Progenitor cell of endocrine pancreas (in vitro differentiated cells): ENCODE data around the gene BCAR3. TPM values are rescaled to one million over a fixed set of nuclear protein-coding genes. Genes with fewer than 3 reads are reported as not detected.
"Not testable (repeated sequence)": the region's sequence is repeated elsewhere in the genome, so short reads cannot be mapped to it uniquely, and the experiment has no call there.

Experiments used
- DNase-seq: peaks from one replicate; pipeline ENCODE4 v3.0.0; 2021; ENCODE audit warnings: low spot score; ENCODE audit not compliant: unreplicated experiment
- H3K27ac Mint-ChIP-seq: 2 replicates; pipeline ENCODE4 v1.8.0; 2021; ENCODE audit warnings: mild to moderate bottlenecking, moderate library complexity, mixed read lengths
- H3K27me3 Mint-ChIP-seq: 2 replicates; pipeline ENCODE4 v1.8.0; 2021; ENCODE audit warnings: mixed read lengths
- H3K36me3 Mint-ChIP-seq: 2 replicates; pipeline ENCODE4 v1.8.0; 2022; ENCODE audit warnings: mixed read lengths; ENCODE audit not compliant: insufficient read depth
- H3K4me1 Mint-ChIP-seq: 2 replicates; pipeline ENCODE4 v1.8.0; 2021; ENCODE audit warnings: low read depth, mixed read lengths
- H3K4me3 Mint-ChIP-seq: 2 replicates; pipeline ENCODE4 v1.8.0; 2021; ENCODE audit warnings: low read depth, mild to moderate bottlenecking, moderate library complexity, mixed read lengths
- H3K9me3 Mint-ChIP-seq: 2 replicates; pipeline ENCODE4 v1.8.0; 2021; ENCODE audit warnings: low read depth, mixed read lengths
- total RNA-seq: library from RNA; stranded (reverse); gene quantifications from 2 replicates; pipeline ENCODE4 v1.2.1, GENCODE V29; 2021
- TF ChIP-seq, protein P1 (sequence below): fragments of 200-600 bp; sonication (generic); IDR thresholded peaks from one replicate; pipeline ENCODE4 v1.5.0; 2021; ENCODE audit warnings: antibody characterized with exemption, mild to moderate bottlenecking; ENCODE audit not compliant: unreplicated experiment

BCAR3 gene
- total RNA-seq, 1 donor from 2014 or later, result 7.1 TPM

DNA sequence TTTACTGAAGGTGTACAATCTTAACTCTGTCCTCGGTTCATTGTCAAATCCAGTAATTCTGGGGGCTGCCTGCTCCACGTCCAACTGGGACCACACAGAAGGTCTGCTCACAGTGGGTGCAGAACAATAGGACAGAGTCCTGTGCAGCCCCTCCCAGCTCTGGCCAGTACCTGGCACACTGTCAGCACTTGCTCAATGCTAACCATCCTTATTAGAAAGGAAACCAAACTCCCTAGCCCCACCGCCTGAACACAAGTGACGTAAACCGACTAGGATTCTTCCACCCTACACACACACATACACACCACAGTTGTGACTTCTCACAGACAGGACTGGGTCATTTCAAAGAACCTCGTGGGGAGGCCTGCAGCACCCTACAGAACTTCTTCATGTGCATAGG, 5.2 kb downstream of the BCAR3 start:
- TF ChIP-seq, protein P1, sequence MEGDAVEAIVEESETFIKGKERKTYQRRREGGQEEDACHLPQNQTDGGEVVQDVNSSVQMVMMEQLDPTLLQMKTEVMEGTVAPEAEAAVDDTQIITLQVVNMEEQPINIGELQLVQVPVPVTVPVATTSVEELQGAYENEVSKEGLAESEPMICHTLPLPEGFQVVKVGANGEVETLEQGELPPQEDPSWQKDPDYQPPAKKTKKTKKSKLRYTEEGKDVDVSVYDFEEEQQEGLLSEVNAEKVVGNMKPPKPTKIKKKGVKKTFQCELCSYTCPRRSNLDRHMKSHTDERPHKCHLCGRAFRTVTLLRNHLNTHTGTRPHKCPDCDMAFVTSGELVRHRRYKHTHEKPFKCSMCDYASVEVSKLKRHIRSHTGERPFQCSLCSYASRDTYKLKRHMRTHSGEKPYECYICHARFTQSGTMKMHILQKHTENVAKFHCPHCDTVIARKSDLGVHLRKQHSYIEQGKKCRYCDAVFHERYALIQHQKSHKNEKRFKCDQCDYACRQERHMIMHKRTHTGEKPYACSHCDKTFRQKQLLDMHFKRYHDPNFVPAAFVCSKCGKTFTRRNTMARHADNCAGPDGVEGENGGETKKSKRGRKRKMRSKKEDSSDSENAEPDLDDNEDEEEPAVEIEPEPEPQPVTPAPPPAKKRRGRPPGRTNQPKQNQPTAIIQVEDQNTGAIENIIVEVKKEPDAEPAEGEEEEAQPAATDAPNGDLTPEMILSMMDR, result no peak
- no peak for DNase-seq
- peaks cover 18% of the 10 kb centered on the region for H3K27me3 Mint-ChIP-seq
- peaks cover 32% of the 10 kb centered on the region for H3K4me1 Mint-ChIP-seq
- no peaks in the 10 kb centered on the region for H3K36me3 Mint-ChIP-seq
- no peaks in the 10 kb centered on the region for H3K9me3 Mint-ChIP-seq
- no peak overlapping the region for H3K4me3 Mint-ChIP-seq
- no peak overlapping the region for H3K27ac Mint-ChIP-seq

DNA sequence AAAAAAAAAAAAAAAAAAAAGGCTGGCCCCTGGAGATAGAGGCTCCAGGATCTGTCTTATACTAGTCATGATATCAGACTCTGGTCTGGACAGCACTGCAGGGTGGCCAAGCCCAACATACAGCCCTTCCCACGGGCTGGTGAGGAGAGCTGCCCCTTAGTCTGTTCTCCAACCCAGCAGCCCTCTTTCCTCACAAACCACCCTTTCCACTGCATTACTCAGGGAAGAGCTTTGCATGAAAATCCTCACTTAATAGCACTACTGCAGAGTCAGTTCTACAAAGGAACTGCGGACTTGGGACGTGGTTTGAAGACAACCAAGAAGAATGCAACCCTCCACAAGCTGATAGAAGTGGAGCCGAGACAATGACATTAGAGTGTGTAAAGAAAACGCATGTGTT, 5.7 kb downstream of the BCAR3 start:
- TF ChIP-seq, protein P1, result no peak
- peaks cover 32% of the 10 kb centered on the region for H3K4me1 Mint-ChIP-seq
- H3K27ac Mint-ChIP-seq, result no peak overlapping the region
- no peak for DNase-seq
- H3K9me3 Mint-ChIP-seq, result no peaks in the 10 kb centered on the region
- no peak overlapping the region for H3K4me3 Mint-ChIP-seq
- peaks cover 18% of the 10 kb centered on the region for H3K27me3 Mint-ChIP-seq
- no peaks in the 10 kb centered on the region for H3K36me3 Mint-ChIP-seq

DNA sequence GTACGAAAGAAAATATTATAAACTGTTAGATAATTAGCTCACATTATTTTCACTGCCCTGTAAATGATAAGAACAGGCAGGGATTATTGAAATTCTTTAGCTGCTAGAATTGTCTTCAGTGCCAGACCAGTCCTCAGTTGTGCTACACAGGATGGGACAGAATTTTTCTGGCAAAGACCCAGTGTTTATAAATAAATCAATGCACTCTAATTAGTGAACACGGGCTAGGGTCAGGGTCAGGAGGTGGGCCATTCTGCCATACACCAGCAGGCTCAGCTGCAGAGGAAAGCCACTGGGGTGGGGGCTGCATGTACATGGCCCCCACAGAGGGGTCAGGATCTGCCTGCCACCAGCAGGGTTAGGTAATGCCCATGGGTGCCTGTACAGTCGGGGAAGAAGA, 6.4 kb downstream of the BCAR3 start:
- peaks cover 28% of the 10 kb centered on the region for H3K4me1 Mint-ChIP-seq
- no peak overlapping the region for H3K4me3 Mint-ChIP-seq
- H3K27ac Mint-ChIP-seq, result no peak overlapping the region
- DNase-seq, result no peak
- TF ChIP-seq, protein P1, result no peak
- no peaks in the 10 kb centered on the region for H3K36me3 Mint-ChIP-seq
- H3K27me3 Mint-ChIP-seq, result peaks cover 13% of the 10 kb centered on the region
- no peaks in the 10 kb centered on the region for H3K9me3 Mint-ChIP-seq

DNA sequence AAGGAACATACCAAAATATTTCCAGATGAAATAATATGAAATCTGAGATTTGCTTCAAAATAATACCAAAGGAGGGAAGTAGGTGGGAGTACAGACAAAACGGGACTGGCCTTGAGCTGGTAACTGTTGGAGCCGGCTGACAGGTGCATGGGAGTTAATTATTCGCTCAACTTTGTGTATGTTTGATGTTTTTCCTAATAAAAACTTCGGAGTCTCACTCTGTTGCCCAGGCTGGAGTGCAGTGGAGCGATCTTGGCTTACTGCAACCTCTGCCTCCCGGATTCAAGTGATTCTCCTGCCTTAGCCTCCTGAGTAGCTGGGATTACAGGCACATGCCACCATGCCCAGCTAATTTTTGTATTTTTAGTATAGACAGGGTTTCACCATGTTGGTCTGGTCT, 7.6 kb downstream of the BCAR3 start:
- not testable (repeated sequence) for H3K27ac Mint-ChIP-seq, H3K4me3 Mint-ChIP-seq, DNase-seq, H3K9me3 Mint-ChIP-seq, H3K36me3 Mint-ChIP-seq
- Mint-ChIP-seq H3K27me3 (peaks cover 13% of the 10 kb centered on the region), H3K4me1 (peaks cover 18% of the 10 kb centered on the region)

DNA sequence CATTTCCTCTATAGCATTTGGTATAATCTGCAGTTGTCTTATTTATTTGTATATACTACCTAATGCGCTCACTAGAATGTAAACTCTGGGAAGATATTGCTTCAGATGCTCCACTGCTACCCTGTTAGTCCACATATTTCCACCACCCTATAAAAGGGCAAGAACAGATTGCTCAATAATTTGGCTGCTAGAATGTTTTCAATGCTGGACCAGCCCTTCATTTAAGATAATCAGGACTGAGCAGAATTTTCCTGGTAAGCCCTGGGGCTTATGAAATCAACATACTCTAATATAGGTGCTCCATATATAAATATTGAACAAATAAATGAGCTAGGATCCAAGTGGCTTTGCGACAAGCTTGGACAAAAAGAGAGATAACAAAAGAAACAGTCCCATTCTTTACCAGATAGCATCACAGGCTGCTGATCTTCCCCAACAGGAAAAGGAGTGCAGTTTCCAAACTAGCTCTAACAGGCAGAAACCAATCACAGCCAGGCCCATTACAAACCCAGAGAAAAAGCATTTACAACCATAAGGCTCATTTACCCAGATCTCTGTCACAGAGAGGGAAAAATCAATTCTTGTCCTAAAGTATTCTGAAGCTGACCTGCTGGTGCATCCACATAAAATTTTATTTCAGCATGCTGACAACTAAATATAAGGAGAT, 8.3 kb downstream of the BCAR3 start:
- H3K4me3 Mint-ChIP-seq, result no peak overlapping the region
- TF ChIP-seq, protein P1, result no peak
- peaks cover 13% of the 10 kb centered on the region for H3K27me3 Mint-ChIP-seq
- H3K36me3 Mint-ChIP-seq, result no peaks in the 10 kb centered on the region
- H3K4me1 Mint-ChIP-seq, result peaks cover 15% of the 10 kb centered on the region
- no peak for DNase-seq
- H3K9me3 Mint-ChIP-seq, result no peaks in the 10 kb centered on the region
- H3K27ac Mint-ChIP-seq, result no peak overlapping the region

DNA sequence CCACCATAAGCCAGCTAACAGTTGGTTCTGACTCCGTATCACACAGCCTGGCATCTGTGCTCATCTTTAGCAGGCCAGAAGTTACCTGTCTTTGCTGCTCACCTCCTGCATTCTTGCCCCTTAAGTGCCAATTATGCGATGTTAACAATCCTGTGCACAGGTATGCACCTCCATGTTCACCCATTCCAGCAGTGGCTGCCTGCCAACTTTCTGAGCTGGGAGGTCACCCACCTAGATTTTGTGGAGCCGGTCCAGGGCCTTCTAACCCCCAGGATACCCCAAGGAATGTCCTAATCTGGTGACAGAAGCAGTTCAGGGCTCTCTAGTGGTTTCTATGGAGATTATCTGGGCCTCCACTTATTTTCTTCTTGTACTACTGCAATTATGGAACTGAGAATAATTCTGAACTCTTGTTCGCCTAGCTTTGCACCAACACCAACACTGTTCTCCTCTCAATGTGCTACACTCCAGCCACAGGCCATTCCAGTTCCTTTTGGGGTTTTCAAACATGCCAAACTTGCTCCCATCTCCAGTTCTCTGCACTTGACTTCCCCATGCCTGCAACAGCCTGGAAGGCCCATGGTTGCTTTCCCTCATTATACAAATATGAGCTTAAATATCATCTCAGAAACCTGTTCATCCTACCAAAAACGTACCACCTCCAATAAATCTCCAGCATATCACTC, 9.0 kb downstream of the BCAR3 start:
- H3K27me3 Mint-ChIP-seq, result peaks cover 13% of the 10 kb centered on the region
- no peak overlapping the region for H3K27ac Mint-ChIP-seq
- H3K9me3 Mint-ChIP-seq, result no peaks in the 10 kb centered on the region
- peaks cover 21% of the 10 kb centered on the region for H3K4me1 Mint-ChIP-seq
- no peak for DNase-seq
- no peak overlapping the region for H3K4me3 Mint-ChIP-seq
- H3K36me3 Mint-ChIP-seq, result no peaks in the 10 kb centered on the region
- TF ChIP-seq, protein P1, result no peak
